GM19463 (cell line): Measurements from ENCODE around the gene MESD.

Source experiments
- ATAC-seq: cut with Tn5 transposase; IDR thresholded peaks from one replicate; pipeline ENCODE4 v1.9.1; 2021; ENCODE audit warnings: mild to moderate bottlenecking, moderate library complexity; ENCODE audit not compliant: unreplicated experiment

Gene MESD

GRCh38 chr15:80992006-80992405, 2.4 kb upstream of the MESD start:
- ATAC-seq: no peak

GRCh38 chr15:80991421-80991820, 1.8 kb upstream of the MESD start:
- ATAC-seq: no peak

- no peak for ATAC-seq
Measured at GRCh38 chr15:80990955-80991354, 1.3 kb upstream of the MESD start.

- ATAC-seq: peak; percentile 1
Measured at GRCh38 chr15:80989081-80989517, 520 bp downstream of the MESD start.

GRCh38 chr15:80988148-80988796, 1.3 kb downstream of the MESD start:
- no peak for ATAC-seq

- ATAC-seq: no peak
Measured at GRCh38 chr15:80986487-80986886, 3.1 kb downstream of the MESD start.

GRCh38 chr15:80985981-80986380, 3.6 kb downstream of the MESD start:
- ATAC-seq: no peak

- no peak for ATAC-seq
Measured at GRCh38 chr15:80984856-80985255, 4.8 kb downstream of the MESD start.

GRCh38 chr15:80982839-80983238, 6.8 kb downstream of the MESD start:
- no peak for ATAC-seq

GRCh38 chr15:80982205-80982604, 7.4 kb downstream of the MESD start:
- ATAC-seq: no peak

- no peak for ATAC-seq
Measured at GRCh38 chr15:80979538-80980200, 9.9 kb downstream of the MESD start.

- ATAC-seq: no peak
Measured at GRCh38 chr15:80978685-80979329, 10.8 kb downstream of the MESD start.

GRCh38 chr15:80977627-80978036, 12.0 kb downstream of the MESD start:
- no peak for ATAC-seq

- no peak for ATAC-seq
Measured at GRCh38 chr15:80976851-80977250, 12.8 kb downstream of the MESD start.

- no peak for ATAC-seq
Measured at GRCh38 chr15:80974914-80975313, 14.7 kb downstream of the MESD start.

- ATAC-seq: no peak
Measured at GRCh38 chr15:80972276-80972675, 17.3 kb downstream of the MESD start.

- no peak for ATAC-seq
Measured at GRCh38 chr15:80971143-80971542, 18.5 kb downstream of the MESD start.

- no peak for ATAC-seq
Measured at GRCh38 chr15:80970658-80971057, 19.0 kb downstream of the MESD start.

GRCh38 chr15:80970018-80970657, 19.5 kb downstream of the MESD start:
- no peak for ATAC-seq

- ATAC-seq: no peak
Measured at GRCh38 chr15:80969316-80969715, 20.3 kb downstream of the MESD start.

GRCh38 chr15:80967991-80968510, 21.6 kb downstream of the MESD start:
- ATAC-seq: no peak
